Measurements from ENCODE around the gene CMTM8. TPM values are rescaled to one million over a fixed set of nuclear protein-coding genes. Genes with fewer than 3 reads are reported as not detected.

The CMTM8 gene
- total and polyA plus RNA-seq, 10 of the 15 experiments (the other 5 are each of a cell fraction or from before 2014, with no cell fraction given), result 0.11 to 0.23 TPM; not detected in 8

GRCh38 chr3:32349184-32349583, 110.7 kb downstream of the CMTM8 start:
- Histone ChIP-seq H3K4me2 (ENCODE audit: control insufficient read depth, insufficient read depth) (no peak overlapping the region), H4K20me1 (ENCODE audit: control insufficient read depth, insufficient read depth) (no peaks in the 10 kb centered on the region), H3K9ac (ENCODE audit: control insufficient read depth, insufficient read depth, low read length) (no peak overlapping the region), H2AFZ (ENCODE audit: control insufficient read depth, low read depth, low read length) (no peak overlapping the region), H3K27me3 (replicated peaks in 1 of 2; ENCODE audit: control insufficient read depth in 2 of 2, insufficient read depth in 2 of 2, low read length in 1 of 2) (no peaks in the 10 kb centered on the region), H3K36me3 (ENCODE audit: control insufficient read depth in 2 of 2, insufficient read depth in 2 of 2, low read length in 1 of 2) (no peaks in the 10 kb centered on the region), H3K9me3 (replicated peaks; ENCODE audit: control insufficient read depth, insufficient read depth, low read length) (no peaks in the 10 kb centered on the region), H3K79me2 (ENCODE audit: control insufficient read depth, insufficient read depth, low read length) (no peaks in the 10 kb centered on the region), H3K4me1 (ENCODE audit: control insufficient read depth, insufficient read depth, low read length) (no peaks in the 10 kb centered on the region), H3K27ac (ENCODE audit: control insufficient read depth, insufficient read depth) (no peak overlapping the region), H3K4me3 (no peak overlapping the region)
- BruUV-seq (replicated peaks), result no TSS peak
- WGBS (ENCODE audit: insufficient coverage, insufficient replicate concordance, low lambda C conversion rate, missing lambda C conversion rate), result 94% methylated on average over 2 of the region's 2 CpGs
- DNase-seq (ENCODE audit: low read depth, low spot score) (no peak), FAIRE-seq (peak; percentile 47), ATAC-seq (no peak)
- ChIA-PET SMC1A (ENCODE audit: uncharacterized antibody, unreplicated experiment) (no interaction called here), POLR2A (no interaction called here), RAD21 (ENCODE audit: unreplicated experiment) (no interaction called here), CTCF (no interaction called here)
- TF ChIP-seq CEBPB (IDR thresholded peaks at IDR 0.05; ENCODE audit: borderline replicate concordance in 1 of 2, low read depth in 2 of 2, low read length in 2 of 2) (no peak), ZNF384 (IDR thresholded peaks at IDR 0.05; ENCODE audit: borderline replicate concordance, low read depth, low read length) (no peak), MLLT1 (IDR thresholded peaks at IDR 0.05) (no peak), IKZF2 (IDR thresholded peaks at IDR 0.05) (no peak), FOXK2 (IDR thresholded peaks at IDR 0.05) (no peak), KLF5 (IDR thresholded peaks at IDR 0.05; ENCODE audit: partially characterized antibody) (no peak), NR2C2 (IDR thresholded peaks at IDR 0.05; ENCODE audit: borderline replicate concordance, control insufficient read depth, insufficient read length, low read depth) (no peak), TCF12 (IDR thresholded peaks at IDR 0.05; ENCODE audit: low read depth, low read length) (no peak), SP1 (IDR thresholded peaks at IDR 0.05; ENCODE audit: low read depth, low read length) (no peak), HDAC2 (IDR thresholded peaks at IDR 0.05) (no peak), SMAD1 (IDR thresholded peaks at IDR 0.05; ENCODE audit: low read depth, partially characterized antibody) (no peak), CHD2 (IDR thresholded peaks at IDR 0.05; ENCODE audit: borderline replicate concordance, low read depth, low read length) (no peak), NFXL1 (IDR thresholded peaks at IDR 0.05; ENCODE audit: borderline replicate concordance) (no peak)
- intact Hi-C loops (cut with micrococcal nuclease; ENCODE audit: unreplicated experiment) (no loop called here), in situ Hi-C loops (cut with MboI) (no loop called here)
